GM19328 (cell line): ENCODE data around the gene RASL10B.

Source experiments
- ATAC-seq: cut with Tn5 transposase; IDR thresholded peaks from one replicate; pipeline ENCODE4 v1.9.1; 2021; ENCODE audit warnings: mild to moderate bottlenecking, moderate library complexity; ENCODE audit not compliant: unreplicated experiment

The RASL10B gene

DNA sequence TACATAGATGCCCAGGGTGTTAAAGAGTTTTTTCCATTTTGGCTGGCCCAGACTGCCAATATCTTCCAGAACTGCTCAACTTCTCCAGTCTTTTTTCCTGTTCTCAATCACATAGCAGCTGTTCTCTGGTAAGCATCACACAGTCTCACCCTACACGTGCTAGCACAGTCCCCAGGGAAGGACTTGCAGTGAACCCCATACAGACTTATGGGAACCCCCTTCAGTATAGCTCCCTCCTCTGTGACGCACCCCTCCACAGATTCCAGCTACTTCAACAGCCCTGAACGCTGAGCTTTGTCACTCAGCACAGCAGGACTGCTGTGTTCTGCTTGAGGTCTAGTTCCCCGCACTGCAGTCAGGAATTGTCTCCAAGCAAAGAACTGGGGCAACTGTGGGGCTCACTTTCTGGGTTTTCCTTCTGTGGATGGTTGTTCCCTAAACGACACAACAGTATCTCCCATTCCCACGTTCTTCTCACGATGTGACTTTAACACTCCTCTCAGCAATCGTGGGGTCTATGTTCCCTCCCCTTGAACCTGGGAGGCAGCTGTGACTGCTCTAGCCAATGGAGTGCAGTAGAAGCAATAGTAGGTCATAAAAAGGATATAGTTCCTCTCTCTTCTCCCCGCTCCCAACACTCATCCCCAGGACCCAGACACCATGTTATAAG lies 60.4 kb downstream of the RASL10B start:
- no peak for ATAC-seq
